ENCODE results near the gene MYO1D.

MYO1D gene

GRCh38 chr17:32490101-32490482, 386.8 kb downstream of the MYO1D start:
- no peaks in the 10 kb centered on the region for H3K9me3 ChIP-seq (ENCODE audit: control insufficient read depth in 5 of 5, low read length in 5 of 5)
- H3K27ac ChIP-seq (ENCODE audit: low read depth, low read length), result no peak overlapping the region
- peaks cover 0 to 14% (median 0%) of the 10 kb centered on the region in 5 donors for H3K36me3 ChIP-seq (ENCODE audit: control insufficient read depth in 5 of 5, insufficient read depth in 5 of 5, low read length in 5 of 5)
- H3K9ac ChIP-seq (ENCODE audit: low read length in 5 of 5), result no peak overlapping the region
- peaks cover 1 to 53% (median 36%) of the 10 kb centered on the region in 5 donors for H3K4me1 ChIP-seq (ENCODE audit: control insufficient read depth in 5 of 5, insufficient read depth in 5 of 5, low read length in 5 of 5)
- H3K4me3 ChIP-seq (ENCODE audit: low read depth in 1 of 5, low read length in 5 of 5), result no peak overlapping the region
- H3K27me3 ChIP-seq (ENCODE audit: control insufficient read depth in 5 of 5, insufficient read depth in 4 of 5, low read length in 5 of 5), result no peaks in the 10 kb centered on the region

GRCh38 chr17:32489320-32490100, 387.4 kb downstream of the MYO1D start:
- H3K4me1 ChIP-seq (ENCODE audit: control insufficient read depth in 5 of 5, insufficient read depth in 5 of 5, low read length in 5 of 5), result peaks cover 0 to 47% (median 33%) of the 10 kb centered on the region in 5 donors
- H3K27ac ChIP-seq (ENCODE audit: low read depth, low read length), result no peak overlapping the region
- H3K36me3 ChIP-seq (ENCODE audit: control insufficient read depth in 5 of 5, insufficient read depth in 5 of 5, low read length in 5 of 5), result peaks cover 0 to 14% (median 0%) of the 10 kb centered on the region in 5 donors
- H3K9me3 ChIP-seq (ENCODE audit: control insufficient read depth in 5 of 5, low read length in 5 of 5), result no peaks in the 10 kb centered on the region
- no peaks in the 10 kb centered on the region for H3K27me3 ChIP-seq (ENCODE audit: control insufficient read depth in 5 of 5, insufficient read depth in 4 of 5, low read length in 5 of 5)
- H3K4me3 ChIP-seq (ENCODE audit: low read depth in 1 of 5, low read length in 5 of 5), result no peak overlapping the region
- H3K9ac ChIP-seq (ENCODE audit: low read length in 5 of 5), result no peak overlapping the region

GRCh38 chr17:32488604-32489180, 388.2 kb downstream of the MYO1D start:
- Histone ChIP-seq H3K4me1 (ENCODE audit: control insufficient read depth in 5 of 5, insufficient read depth in 5 of 5, low read length in 5 of 5) (peaks cover 2 to 49% (median 34%) of the 10 kb centered on the region in 5 donors), H3K36me3 (ENCODE audit: control insufficient read depth in 5 of 5, insufficient read depth in 5 of 5, low read length in 5 of 5) (peaks cover 0 to 14% (median 0%) of the 10 kb centered on the region in 5 donors), H3K27me3 (ENCODE audit: control insufficient read depth in 5 of 5, insufficient read depth in 4 of 5, low read length in 5 of 5) (no peaks in the 10 kb centered on the region), H3K9me3 (ENCODE audit: control insufficient read depth in 5 of 5, low read length in 5 of 5) (no peaks in the 10 kb centered on the region), H3K9ac (ENCODE audit: low read length in 5 of 5) (no peak overlapping the region), H3K4me3 (ENCODE audit: low read depth in 1 of 5, low read length in 5 of 5) (no peak overlapping the region), H3K27ac (ENCODE audit: low read depth, low read length) (no peak overlapping the region)

GRCh38 chr17:32488177-32488542, 388.8 kb downstream of the MYO1D start:
- Histone ChIP-seq H3K27ac (ENCODE audit: low read depth, low read length) (no peak overlapping the region), H3K9ac (ENCODE audit: low read length in 5 of 5) (no peak overlapping the region), H3K4me3 (ENCODE audit: low read depth in 1 of 5, low read length in 5 of 5) (peak overlapping the region in 1 of 5 donors; percentile 73)

GRCh38 chr17:32487473-32488176, 389.3 kb downstream of the MYO1D start:
- H3K27ac ChIP-seq (ENCODE audit: low read depth, low read length), result no peak overlapping the region
- H3K4me1 ChIP-seq (ENCODE audit: control insufficient read depth in 5 of 5, insufficient read depth in 5 of 5, low read length in 5 of 5), result peaks cover 4 to 47% (median 38%) of the 10 kb centered on the region in 5 donors
- H3K9ac ChIP-seq (ENCODE audit: low read length in 5 of 5), result peak overlapping the region in 2 of 5 donors; percentile 51 to 59

More at GRCh38 chr17:32488177-32488542, 388.8 kb downstream of the MYO1D start:
- Histone ChIP-seq H3K27me3 (ENCODE audit: control insufficient read depth in 5 of 5, insufficient read depth in 4 of 5, low read length in 5 of 5) (no peaks in the 10 kb centered on the region), H3K9me3 (ENCODE audit: control insufficient read depth in 5 of 5, low read length in 5 of 5) (no peaks in the 10 kb centered on the region), H3K4me1 (ENCODE audit: control insufficient read depth in 5 of 5, insufficient read depth in 5 of 5, low read length in 5 of 5) (peaks cover 4 to 52% (median 37%) of the 10 kb centered on the region in 5 donors), H3K36me3 (ENCODE audit: control insufficient read depth in 5 of 5, insufficient read depth in 5 of 5, low read length in 5 of 5) (peaks cover 0 to 14% (median 0%) of the 10 kb centered on the region in 5 donors)

GRCh38 chr17:32486701-32487472, 390.0 kb downstream of the MYO1D start, which contains the start of gene CDK5R1:
Gene CDK5R1 (plus strand): TSS chr17:32486993. CDS start chr17:32487621, 628 bp downstream.
- peak within 1 kb of the TSS in 4 of 5 donors; percentile 53 to 61 (median 58) for H3K9ac ChIP-seq (ENCODE audit: low read length in 5 of 5)
- H3K36me3 ChIP-seq (ENCODE audit: control insufficient read depth in 5 of 5, insufficient read depth in 5 of 5, low read length in 5 of 5), result peaks cover 1 to 24% (median 9%) of the 10 kb centered on the region in 5 donors
- H3K4me1 ChIP-seq (ENCODE audit: control insufficient read depth in 5 of 5, insufficient read depth in 5 of 5, low read length in 5 of 5), result peaks cover 4 to 42% (median 32%) of the 10 kb centered on the region in 5 donors
- H3K9me3 ChIP-seq (ENCODE audit: control insufficient read depth in 5 of 5, low read length in 5 of 5), result no peaks in the 10 kb centered on the region
- H3K4me3 ChIP-seq (ENCODE audit: low read depth in 1 of 5, low read length in 5 of 5), result peak within 1 kb of the TSS; percentile 56 to 73 (median 59)
- H3K27me3 ChIP-seq (ENCODE audit: control insufficient read depth in 5 of 5, insufficient read depth in 4 of 5, low read length in 5 of 5), result no peaks in the 10 kb centered on the region
- H3K27ac ChIP-seq (ENCODE audit: low read depth, low read length), result no peak within 1 kb of the TSS

More at GRCh38 chr17:32487473-32488176, 389.3 kb downstream of the MYO1D start:
- H3K4me3 ChIP-seq (ENCODE audit: low read depth in 1 of 5, low read length in 5 of 5), result peak overlapping the region; percentile 48 to 73 (median 59)
- H3K9me3 ChIP-seq (ENCODE audit: control insufficient read depth in 5 of 5, low read length in 5 of 5), result no peaks in the 10 kb centered on the region
- H3K27me3 ChIP-seq (ENCODE audit: control insufficient read depth in 5 of 5, insufficient read depth in 4 of 5, low read length in 5 of 5), result no peaks in the 10 kb centered on the region
- peaks cover 0 to 17% (median 2%) of the 10 kb centered on the region in 5 donors for H3K36me3 ChIP-seq (ENCODE audit: control insufficient read depth in 5 of 5, insufficient read depth in 5 of 5, low read length in 5 of 5)

- Histone ChIP-seq H3K27ac (ENCODE audit: low read depth, low read length) (no peak overlapping the region), H3K4me1 (ENCODE audit: control insufficient read depth in 5 of 5, insufficient read depth in 5 of 5, low read length in 5 of 5) (peaks cover 4 to 36% (median 31%) of the 10 kb centered on the region in 5 donors), H3K4me3 (ENCODE audit: low read depth in 1 of 5, low read length in 5 of 5) (peak overlapping the region in 4 of 5 donors; percentile 56 to 68 (median 58)), H3K36me3 (ENCODE audit: control insufficient read depth in 5 of 5, insufficient read depth in 5 of 5, low read length in 5 of 5) (peaks cover 7 to 31% (median 16%) of the 10 kb centered on the region in 5 donors), H3K9ac (ENCODE audit: low read length in 5 of 5) (peak overlapping the region in 4 of 5 donors; percentile 38 to 61 (median 56)), H3K9me3 (ENCODE audit: control insufficient read depth in 5 of 5, low read length in 5 of 5) (no peaks in the 10 kb centered on the region), H3K27me3 (ENCODE audit: control insufficient read depth in 5 of 5, insufficient read depth in 4 of 5, low read length in 5 of 5) (no peaks in the 10 kb centered on the region)
These were observed 390.7 kb downstream of the MYO1D start for GRCh38 chr17:32486111-32486700.

- Histone ChIP-seq H3K9me3 (ENCODE audit: control insufficient read depth in 5 of 5, low read length in 5 of 5) (no peaks in the 10 kb centered on the region), H3K4me3 (ENCODE audit: low read depth in 1 of 5, low read length in 5 of 5) (peak overlapping the region in 4 of 5 donors; percentile 56 to 68 (median 58)), H3K27ac (ENCODE audit: low read depth, low read length) (no peak overlapping the region), H3K36me3 (ENCODE audit: control insufficient read depth in 5 of 5, insufficient read depth in 5 of 5, low read length in 5 of 5) (peaks cover 7 to 38% (median 23%) of the 10 kb centered on the region in 5 donors), H3K9ac (ENCODE audit: low read length in 5 of 5) (peak overlapping the region in 4 of 5 donors; percentile 38 to 61 (median 56)), H3K4me1 (ENCODE audit: control insufficient read depth in 5 of 5, insufficient read depth in 5 of 5, low read length in 5 of 5) (peaks cover 4 to 36% (median 31%) of the 10 kb centered on the region in 5 donors), H3K27me3 (ENCODE audit: control insufficient read depth in 5 of 5, insufficient read depth in 4 of 5, low read length in 5 of 5) (no peaks in the 10 kb centered on the region)
These were observed 391.4 kb downstream of the MYO1D start for GRCh38 chr17:32485261-32486110.
